KG1 (cell line): ENCODE results near the gene LCK.
"Not testable (repeated sequence)": the region's sequence is repeated elsewhere in the genome, so short reads cannot be mapped to it uniquely, and the experiment has no call there.

Source experiments
- DNase-seq: peaks from one replicate; lab custom pipeline; 2025; lab: John Stamatoyannopoulos, UW

LCK gene

DNA sequence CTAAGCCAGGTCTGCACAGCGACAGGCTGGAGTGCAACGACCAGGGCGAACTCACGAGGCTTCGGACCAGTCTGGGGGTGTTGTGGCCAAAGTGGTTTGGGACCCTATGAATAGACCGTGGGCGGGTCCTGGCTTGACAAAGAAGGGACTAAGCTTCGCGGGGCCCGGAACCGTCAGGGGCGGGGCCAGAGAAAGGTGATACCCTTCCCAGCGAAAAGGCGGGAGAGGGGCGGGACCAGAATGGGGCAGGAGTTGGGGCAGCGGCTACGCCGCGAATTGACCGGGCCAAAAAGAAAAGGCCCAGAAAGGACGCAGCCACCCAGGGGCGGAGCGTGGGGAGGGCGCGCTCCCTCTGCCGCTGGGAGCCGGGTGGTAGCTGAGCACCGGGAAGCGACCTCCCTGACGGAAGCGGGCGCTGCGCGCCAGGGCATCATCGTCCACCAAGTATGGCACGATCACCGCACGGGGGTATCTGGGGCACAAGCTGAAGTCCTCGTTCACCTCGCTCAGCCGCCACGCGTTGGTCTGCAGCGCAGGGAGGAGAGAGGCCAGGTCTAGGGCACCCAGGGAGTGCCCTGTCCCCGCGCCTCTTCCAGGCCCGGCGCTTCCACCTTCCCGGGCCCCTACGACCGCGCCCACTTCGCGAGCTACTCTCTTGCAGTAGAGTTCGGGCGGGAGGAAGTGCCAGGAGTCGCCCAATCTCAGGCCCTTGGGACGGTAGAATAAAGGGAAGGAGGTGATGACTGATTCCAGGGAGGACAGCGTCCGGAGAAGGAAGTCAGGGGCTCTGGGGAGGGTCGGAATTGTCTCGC, 10.7 kb upstream of the LCK start:
- no peak for DNase-seq

DNA sequence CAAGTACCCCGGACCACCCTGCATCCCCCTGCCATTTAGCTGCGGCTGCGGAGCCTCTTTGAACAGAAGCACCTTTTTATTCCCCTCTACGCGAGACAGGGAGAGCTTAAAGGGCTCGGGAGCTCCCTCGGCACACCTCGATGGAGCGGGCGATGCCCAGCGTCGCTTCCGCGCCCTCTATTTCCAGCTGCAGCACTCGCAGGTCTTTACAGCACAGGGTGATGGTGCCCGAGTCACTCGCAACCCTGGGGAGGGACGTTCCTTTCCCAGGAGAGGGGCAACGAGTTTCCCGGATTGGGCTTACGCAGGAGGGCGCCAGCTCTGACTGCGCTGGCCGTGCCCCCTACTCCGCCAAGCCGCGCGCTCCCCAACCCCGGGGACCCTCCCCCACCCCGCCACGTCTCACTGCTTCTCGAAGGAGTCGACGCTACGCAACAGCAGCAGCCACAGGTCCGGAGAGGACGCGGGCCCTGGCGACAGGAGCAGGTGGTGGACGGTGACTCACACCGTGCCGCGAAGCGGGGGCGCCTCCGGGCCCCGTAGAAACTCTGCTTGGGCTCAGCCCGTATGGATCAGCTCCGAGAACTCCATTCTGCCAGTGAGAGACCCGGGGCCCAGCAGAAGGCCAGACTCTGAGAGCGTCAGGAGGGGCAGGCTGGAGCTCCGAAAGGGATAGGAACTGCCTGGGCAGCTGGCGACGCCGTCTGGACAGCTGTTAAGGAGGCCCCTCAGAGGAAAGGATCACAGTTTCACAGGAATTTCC, 9.9 kb upstream of the LCK start:
- DNase-seq: no peak

DNA sequence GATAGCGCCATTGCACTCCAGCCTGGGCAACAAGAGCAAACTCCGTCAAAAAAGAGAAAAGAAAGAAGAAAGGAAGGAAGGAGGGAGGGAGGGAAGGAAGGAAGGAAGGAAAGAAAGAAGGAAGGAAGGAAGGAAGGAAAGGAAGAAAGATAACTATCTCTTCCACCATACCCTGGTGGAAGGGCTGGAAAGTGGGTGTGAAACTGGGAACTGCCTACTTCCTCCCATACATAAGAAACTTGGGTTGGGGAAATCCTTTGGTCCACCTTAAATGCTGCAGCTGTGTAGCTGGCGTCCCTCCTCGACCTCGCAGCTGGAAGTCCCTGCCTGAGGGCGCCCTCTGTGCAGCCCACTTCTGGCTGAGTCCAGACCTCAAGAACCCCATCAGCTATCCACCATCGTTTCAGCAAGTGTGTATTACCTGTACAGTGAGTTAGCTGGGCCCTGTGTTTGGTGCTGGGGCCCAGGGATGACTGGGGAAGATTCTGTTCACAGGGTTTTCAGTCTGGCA, 8.7 kb upstream of the LCK start:
- DNase-seq: no peak

- no peak for DNase-seq
Measured at GRCh38 chr1:32246888-32247273, 4.2 kb upstream of the LCK start, which contains the start of gene FAM167B. Gene FAM167B, plus strand, starts transcription at chr1:32247222. Its CDS starts 200 bp downstream, at chr1:32247422.

- DNase-seq: no peak
Measured at GRCh38 chr1:32247452-32247851, 3.6 kb upstream of the LCK start.

DNA sequence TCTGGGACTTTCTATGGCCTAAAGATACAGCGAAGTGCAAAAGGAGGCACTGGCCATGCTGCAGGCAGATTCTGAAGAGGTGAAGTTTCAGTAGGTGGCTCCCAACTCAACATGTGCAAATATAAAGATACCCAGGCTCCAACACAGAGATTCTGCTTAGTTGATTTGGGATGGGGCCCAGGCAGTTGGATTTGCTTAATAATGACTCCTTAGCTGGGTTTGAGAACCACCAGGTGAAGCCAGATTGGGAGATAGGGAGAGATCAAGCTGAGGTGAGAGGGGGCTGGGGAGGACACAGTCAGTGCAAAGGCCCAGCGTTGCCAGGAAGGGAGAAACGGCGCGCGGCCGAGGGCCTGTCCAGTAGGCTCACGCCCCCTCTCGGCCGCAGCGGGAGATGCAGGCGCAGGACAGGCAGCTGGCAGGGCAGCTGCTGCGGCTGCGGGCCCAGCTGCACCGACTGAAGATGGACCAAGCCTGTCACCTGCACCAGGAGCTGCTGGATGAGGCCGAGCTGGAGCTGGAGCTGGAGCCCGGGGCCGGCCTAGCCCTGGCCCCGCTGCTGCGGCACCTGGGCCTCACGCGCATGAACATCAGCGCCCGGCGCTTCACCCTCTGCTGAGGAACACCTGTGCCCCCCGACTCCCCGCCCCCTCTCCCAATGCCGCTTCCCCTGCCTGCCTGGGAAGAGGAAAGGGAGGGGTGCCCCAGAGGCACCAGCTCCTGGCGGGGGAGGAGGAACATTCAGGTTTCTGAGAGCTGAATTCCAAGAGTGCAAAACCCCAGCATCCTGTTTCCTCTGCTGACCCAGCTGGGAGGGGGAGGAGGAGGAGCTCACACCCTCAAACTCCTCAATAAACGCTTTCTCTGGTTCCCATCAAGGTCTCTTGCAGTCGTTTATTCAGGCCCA, 2.8 kb upstream of the LCK start:
- no peak for DNase-seq

GRCh38 chr1:32249831-32250525, 1.1 kb upstream of the LCK start:
- peak; percentile 68 for DNase-seq

DNA sequence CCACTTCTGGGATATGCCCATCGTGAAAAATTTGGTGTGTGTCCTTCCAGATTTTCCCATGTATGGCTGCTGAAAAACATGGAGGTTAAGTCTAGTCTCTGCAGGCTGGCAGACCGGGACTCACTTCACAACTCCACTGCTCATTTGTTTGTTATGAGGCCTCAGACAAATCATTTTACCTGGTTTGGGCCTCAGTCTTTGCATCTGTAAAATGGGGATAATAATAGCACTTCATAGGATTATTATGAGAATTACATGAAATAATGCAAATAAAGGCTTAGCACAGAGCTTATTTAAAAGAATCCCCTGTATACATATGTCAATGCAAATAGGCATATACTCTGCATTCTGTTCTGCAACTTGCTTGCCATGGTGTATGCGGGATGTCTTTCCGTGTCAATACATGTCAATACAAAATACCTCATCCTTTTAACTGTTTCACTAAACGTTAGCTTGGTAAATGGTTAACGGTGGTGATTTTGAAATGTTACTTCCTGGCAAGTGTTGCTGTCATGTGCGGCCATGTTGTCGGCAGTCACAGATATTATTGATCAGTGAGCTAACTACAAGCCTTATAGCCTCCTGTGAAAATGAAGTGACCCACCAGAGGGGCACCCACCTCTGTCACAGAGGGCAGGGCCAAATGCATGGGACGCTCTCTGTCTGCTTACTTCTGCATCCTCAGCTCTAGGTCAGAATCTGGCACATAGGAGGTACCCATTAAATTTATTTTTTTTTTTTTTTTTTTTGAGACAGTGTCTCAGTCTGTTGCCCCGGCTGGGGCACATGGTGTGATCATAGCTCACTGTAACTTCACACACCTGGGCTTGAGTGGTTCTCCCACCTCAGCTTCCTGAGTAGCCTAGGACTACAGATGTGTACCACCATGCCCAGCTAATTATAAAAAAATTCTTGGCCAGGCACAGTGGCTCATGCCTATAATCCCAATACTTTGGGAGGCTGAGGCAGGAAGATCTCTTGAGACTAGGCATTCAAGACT, 4.3 kb downstream of the LCK start:
- DNase-seq: no peak

DNA sequence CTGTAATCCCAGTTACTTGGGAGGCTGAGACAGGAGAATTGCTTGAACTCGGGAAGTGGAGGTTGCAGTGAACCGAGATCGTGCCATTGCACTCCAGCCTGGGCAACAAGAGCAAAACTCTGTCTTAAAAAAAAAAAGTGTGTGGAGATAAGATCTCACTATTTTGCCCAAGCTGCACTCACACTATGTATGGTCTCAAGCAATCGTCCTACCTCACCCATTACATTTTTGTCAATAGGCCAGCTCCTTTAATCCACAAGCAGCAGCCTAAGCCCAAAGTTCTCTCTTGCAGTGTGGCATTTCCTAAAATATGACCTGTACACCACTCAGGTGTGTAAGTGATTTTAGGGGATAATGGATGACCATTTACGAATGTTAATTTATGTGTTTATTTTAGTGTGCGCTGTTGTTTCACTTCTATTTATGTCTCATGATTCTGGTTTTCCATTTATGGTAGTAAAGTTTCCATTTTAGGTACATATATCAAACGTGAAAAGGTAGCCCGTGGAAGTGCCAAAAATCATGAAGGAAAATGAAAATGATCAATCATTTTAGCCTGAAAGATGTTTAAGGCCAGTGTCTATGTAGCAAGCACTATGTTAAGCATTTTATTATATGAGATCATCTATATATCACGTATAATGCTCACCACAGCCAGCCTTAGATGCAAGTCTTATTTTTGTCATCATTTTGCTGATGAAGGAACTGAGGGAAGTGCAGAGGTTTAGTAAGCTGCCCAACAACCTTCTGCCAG, 5.6 kb downstream of the LCK start:
- no peak for DNase-seq

DNA sequence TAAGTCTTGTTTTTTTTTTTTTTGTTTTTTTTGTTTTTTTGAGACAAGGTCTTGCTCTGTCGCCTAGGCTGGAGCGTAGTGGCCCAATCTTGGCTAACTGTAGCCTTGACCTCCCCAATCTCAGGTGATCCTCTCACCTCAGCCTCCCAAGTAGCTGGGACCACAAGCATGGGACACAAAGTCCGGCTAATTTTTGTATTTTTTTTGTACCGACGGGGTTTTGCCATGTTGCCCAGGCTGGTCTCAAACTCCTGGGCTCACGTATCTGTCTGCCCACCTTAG, 6.1 kb downstream of the LCK start:
- no peak for DNase-seq

- not testable (repeated sequence) for DNase-seq
Measured at GRCh38 chr1:32263236-32263593, 12.2 kb downstream of the LCK start.

- DNase-seq: no peak
Measured at GRCh38 chr1:32263744-32264143, 12.7 kb downstream of the LCK start.

DNA sequence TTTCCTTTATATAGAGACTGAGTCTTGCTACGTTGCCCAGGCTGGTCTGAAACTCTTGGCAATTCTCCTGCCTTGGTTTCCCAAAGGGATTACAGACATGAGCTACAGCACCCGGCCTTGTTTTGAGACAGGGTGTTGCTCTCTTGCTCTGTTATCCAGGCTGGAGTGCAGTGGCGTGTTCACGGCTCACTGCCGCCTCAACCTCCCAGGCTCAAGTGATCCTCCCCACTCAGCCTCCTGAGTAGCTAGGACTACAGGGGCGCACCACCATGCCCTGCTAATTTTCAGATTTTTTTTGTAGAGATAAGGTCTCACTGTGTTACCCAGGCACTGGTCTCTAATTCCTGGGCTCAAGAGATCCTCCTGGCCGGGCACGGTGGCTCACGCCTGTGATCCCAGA, 14.8 kb downstream of the LCK start:
- no peak for DNase-seq

- DNase-seq: no peak
Measured at GRCh38 chr1:32266921-32267591, 16.0 kb downstream of the LCK start.

GRCh38 chr1:32269744-32270143, 18.7 kb downstream of the LCK start:
- DNase-seq: no peak

DNA sequence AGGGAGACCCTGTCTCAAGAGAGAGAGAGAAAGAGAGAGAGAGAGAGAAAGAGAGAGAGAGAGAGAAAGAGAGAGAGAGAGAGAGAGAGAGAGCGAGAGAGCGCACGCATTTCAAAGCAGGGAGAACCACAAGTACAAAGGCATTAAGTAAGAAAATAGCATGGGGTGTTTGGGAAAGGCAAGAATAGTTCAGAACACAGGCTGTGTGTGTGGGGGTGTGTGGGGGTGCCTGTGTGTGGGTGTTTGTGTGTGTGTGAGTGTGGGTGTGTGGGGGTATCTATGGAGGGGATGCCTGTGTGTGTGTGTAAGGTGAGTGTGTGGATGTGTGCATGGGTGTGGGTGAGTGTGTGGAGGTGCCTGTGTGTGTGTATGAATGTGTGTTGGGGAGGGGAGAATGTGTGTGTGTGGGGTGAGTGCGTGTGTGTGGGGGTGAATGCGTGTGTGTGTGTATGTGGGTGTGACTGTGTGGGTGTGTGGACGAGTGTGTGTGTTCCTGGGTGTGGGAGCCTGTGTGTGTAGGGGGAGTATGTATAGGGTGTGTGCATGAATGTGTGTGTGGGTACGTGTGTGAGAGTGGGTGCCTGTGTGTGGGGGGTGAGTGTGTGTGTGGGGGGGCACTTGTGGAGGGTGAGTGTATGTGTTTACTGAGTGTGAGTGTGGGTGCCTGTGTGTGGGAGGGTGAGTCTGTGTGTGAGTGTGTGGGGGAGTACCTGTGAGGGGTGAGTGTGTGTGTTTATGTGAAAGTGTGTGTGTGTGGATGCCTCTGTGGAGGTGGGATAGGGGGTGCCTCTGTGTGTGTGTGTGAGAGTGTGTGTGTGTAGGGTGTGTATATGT, 21.7 kb downstream of the LCK start:
- DNase-seq: no peak

- no peak for DNase-seq
Measured at GRCh38 chr1:32273391-32274208, 22.5 kb downstream of the LCK start.
